AG09309 (cell line): ENCODE measurements around the gene FIBCD1.

Source experiments
- DNase-seq: peaks from one replicate; pipeline ENCODE4 v3.0.0-alpha.2; 2010; ENCODE audit warnings: low read depth
- H3K4me3 ChIP-seq: 2 replicates; pipeline ENCODE4 v1.5.1; 2011; ENCODE audit warnings: mild to moderate bottlenecking, low read depth, low read length, moderate library complexity; ENCODE audit not compliant: control insufficient read depth
- CTCF ChIP-seq: IDR thresholded peaks from 2 replicates; pipeline ENCODE4 v1.5.1; 2011; ENCODE audit warnings: mild to moderate bottlenecking, low read depth, low read length, inconsistent platforms; ENCODE audit not compliant: insufficient read depth, control insufficient read depth; ENCODE audit errors: missing control alignments

The FIBCD1 gene

GRCh38 chr9:130861372-130862180 is 77.5 kb downstream of the FIBCD1 start:
- H3K4me3 ChIP-seq: no peak overlapping the region
- no peak for TF ChIP-seq CTCF

GRCh38 chr9:130860458-130861316 is 78.4 kb downstream of the FIBCD1 start:
- peak; percentile 92 for DNase-seq
- peak; percentile 60 for TF ChIP-seq CTCF
- no peak overlapping the region for H3K4me3 ChIP-seq

More at GRCh38 chr9:130861372-130862180, 77.5 kb downstream of the FIBCD1 start:
- DNase-seq: no peak

- no peak overlapping the region for H3K4me3 ChIP-seq
- TF ChIP-seq CTCF: no peak
- DNase-seq: no peak
These were observed 80.0 kb downstream of the FIBCD1 start for GRCh38 chr9:130858739-130859705.

GRCh38 chr9:130857864-130858738 is 80.9 kb downstream of the FIBCD1 start:
- no peak overlapping the region for H3K4me3 ChIP-seq
- TF ChIP-seq CTCF: peak; percentile 3
- peak; percentile 67 for DNase-seq

GRCh38 chr9:130856474-130856873 is 82.6 kb downstream of the FIBCD1 start:
- no peak for DNase-seq
- H3K4me3 ChIP-seq: no peak overlapping the region
- no peak for TF ChIP-seq CTCF
